B cell (primary cell): Measurements from ENCODE around the gene KCNQ5. TPM values are rescaled to one million over a fixed set of nuclear protein-coding genes. Genes with fewer than 3 reads are reported as not detected.

Experiments used
- ATAC-seq: fragments of 200-7000 bp; cut with Tn5 transposase; one replicate; pipeline ENCODE4 v1.10.0; 2021; ENCODE audit warnings: low read depth, mild to moderate bottlenecking, moderate number of reproducible peaks, moderate library complexity
- CTCF ChIA-PET: fragments of 350-600 bp; sonication (Branson Sonifier 250); formaldehyde crosslinking; loops from one replicate; lab custom pipeline; 2021; ENCODE audit warnings: antibody characterized with exemption, inconsistent platforms; lab: Charles Lee
- POLR2A ChIA-PET: fragments of 350-600 bp; sonication (Branson Sonifier 250); formaldehyde crosslinking; loops from one replicate; lab custom pipeline; 2021; ENCODE audit warnings: antibody characterized with exemption; lab: Charles Lee
- DNase-seq: peaks from one replicate; pipeline ENCODE4 v3.0.0; 2013
- H2AFZ ChIP-seq: 2 replicates; pipeline ENCODE4 v1.6.1; 2012; ENCODE audit warnings: mild to moderate bottlenecking, low read depth, low read length; ENCODE audit not compliant: insufficient read depth, poor library complexity, severe bottlenecking
- H3K27ac ChIP-seq, 2 donors: 1 replicate in 1 of 2; 2 replicates in 1 of 2; pipeline ENCODE4 v1.5.1; 2012 to 2013; ENCODE audit warnings: low read length in 2 of 2, mild to moderate bottlenecking in 2 of 2, moderate library complexity in 1 of 2
- H3K27me3 ChIP-seq, 4 experiments: fragments of 200-600 bp in 1 of 4; sonication (generic) in 1 of 4; replicated peaks in 1 of 4; 1 replicate in 2 of 4; 2 replicates in 2 of 4; pipeline versions ENCODE4 v1.6.1 to v1.7.0; 2013 to 2016; ENCODE audit warnings: low read length in 3 of 4, mild to moderate bottlenecking in 2 of 4, mixed read lengths in 1 of 4, moderate library complexity in 1 of 4; ENCODE audit not compliant: insufficient read depth in 4 of 4, control insufficient read depth in 3 of 4; ENCODE audit errors: control extremely low read depth in 1 of 4
- H3K36me3 ChIP-seq, 2 experiments: replicated peaks in 1 of 2; 1 replicate in 1 of 2; 2 replicates in 1 of 2; pipeline versions ENCODE4 v1.6.1 to v1.7.1; 2013; ENCODE audit warnings: low read length in 1 of 2; ENCODE audit not compliant: insufficient read depth in 2 of 2, control insufficient read depth in 1 of 2; ENCODE audit errors: control extremely low read depth in 1 of 2, extremely low read depth in 1 of 2
- H3K4me1 ChIP-seq, 2 donors: fragments of 200-600 bp in 1 of 2; sonication (generic) in 1 of 2; 1 replicate in 1 of 2; 2 replicates in 1 of 2; pipeline versions ENCODE4 v1.5.1 to v1.6.1; 2013 to 2017; ENCODE audit warnings: low read length in 2 of 2; ENCODE audit not compliant: control insufficient read depth in 2 of 2, insufficient read depth in 2 of 2
- H3K4me2 ChIP-seq: replicated peaks from 2 replicates; pipeline ENCODE3; 2012; ENCODE audit warnings: mild to moderate bottlenecking, low read depth, low read length; ENCODE audit not compliant: poor library complexity, severe bottlenecking
- H3K4me3 ChIP-seq, 5 experiments: fragments of 200-600 bp in 1 of 5; sonication (generic) in 1 of 5; 1 replicate in 3 of 5; 2 replicates in 2 of 5; pipeline versions ENCODE4 v1.5.1 to v1.7.0; 2011 to 2016; ENCODE audit warnings: low read length in 4 of 5, mild to moderate bottlenecking in 4 of 5, low read depth in 2 of 5, control low read depth in 1 of 5, moderate library complexity in 1 of 5; ENCODE audit not compliant: insufficient read depth in 1 of 5; ENCODE audit errors: control extremely low read depth in 1 of 5, extremely low read depth in 1 of 5
- H3K79me2 ChIP-seq: fragments of 200-600 bp; sonication (generic); one replicate; pipeline ENCODE4 v1.6.0; 2016; ENCODE audit warnings: low read length; ENCODE audit not compliant: control insufficient read depth, insufficient read depth
- H3K9ac ChIP-seq: fragments of 200-600 bp; sonication (generic); 2 replicates; pipeline ENCODE4 v1.6.1; 2017; ENCODE audit warnings: mild to moderate bottlenecking, low read length, moderate library complexity
- H3K9me3 ChIP-seq, 3 donors: one replicate each; pipeline versions ENCODE4 v1.6.1 to v1.7.1; 2013; ENCODE audit warnings: low read length in 2 of 3; ENCODE audit not compliant: control insufficient read depth in 2 of 3, insufficient read depth in 1 of 3; ENCODE audit errors: control extremely low read depth in 1 of 3
- H4K20me1 ChIP-seq: 2 replicates; pipeline ENCODE4 v1.6.0; 2012; ENCODE audit warnings: mild to moderate bottlenecking, low read length; ENCODE audit not compliant: insufficient read depth, control insufficient read depth, poor library complexity, severe bottlenecking
- H3K27ac Mint-ChIP-seq: one replicate; pipeline ENCODE4 v1.8.0; 2021; ENCODE audit warnings: mixed read lengths
- H3K27me3 Mint-ChIP-seq: one replicate; pipeline ENCODE4 v1.8.0; 2021; ENCODE audit warnings: mixed read lengths
- H3K4me1 Mint-ChIP-seq: one replicate; pipeline ENCODE4 v1.8.0; 2021; ENCODE audit warnings: mixed read lengths
- H3K4me3 Mint-ChIP-seq: one replicate; pipeline ENCODE4 v1.8.0; 2021; ENCODE audit warnings: mixed read lengths
- H3K9me3 Mint-ChIP-seq: one replicate; pipeline ENCODE4 v1.8.0; 2022; ENCODE audit warnings: mixed read lengths; ENCODE audit not compliant: insufficient read depth
- CTCF ChIP-seq: fragments of 200-600 bp; IDR thresholded peaks from one replicate; pipeline ENCODE4 v1.8.0; 2022; ENCODE audit warnings: antibody characterized with exemption, mild to moderate bottlenecking
- EZH2 ChIP-seq: IDR thresholded peaks from 2 replicates; pipeline ENCODE4 v1.6.1; 2012; ENCODE audit warnings: borderline replicate concordance, low read depth, mild to moderate bottlenecking, moderate library complexity, low read length; ENCODE audit not compliant: insufficient read depth, poor library complexity, severe bottlenecking
- WGBS: methylation state at CpG from one replicate; pipeline ENCODE4 v1.1.5; 2013; ENCODE audit warnings: missing lambda C conversion rate; ENCODE audit not compliant: insufficient coverage; 5-methylcytosine and 5-hydroxymethylcytosine counted together
- intact Hi-C: fragments of 100-400 bp; cut with micrococcal nuclease; formaldehyde crosslinking; loops from one replicate; pipeline ENCODE4 v1.10.0; 2022
- polyA plus RNA-seq: library from polyadenylated mRNA; depleted of rRNA; stranded (reverse); fragments of >200 nt; gene quantifications from 2 replicates; pipeline ENCODE4 v1.2.3, GENCODE V29; 2012
- total RNA-seq, 2 donors: library from RNA; stranded (reverse); fragments of 120-200 nt in 1 of 2; gene quantifications; 1 replicate in 1 of 2; 2 replicates in 1 of 2; pipeline versions ENCODE4 v1.2.3 to v1.2.4, GENCODE V29; 2013 to 2022

KCNQ5 gene
- total and polyA plus RNA-seq, 2 donors (not counting 1 experiment from before 2014, with no cell fraction given), result 2.3 to 9.4 TPM

- H3K27ac ChIP-seq, result no peak overlapping the region
- no peak overlapping the region for H2AFZ ChIP-seq
- H3K9ac ChIP-seq, result no peak overlapping the region
- Mint-ChIP-seq H3K27ac (no peak overlapping the region), H3K9me3 (no peaks in the 10 kb centered on the region), H3K27me3 (peaks cover 5% of the 10 kb centered on the region), H3K4me1 (no peaks in the 10 kb centered on the region), H3K4me3 (no peak overlapping the region)
- H3K4me2 ChIP-seq, result no peak overlapping the region
- peaks cover 0 to 5% (median 0%) of the 10 kb centered on the region in 3 donors for H3K9me3 ChIP-seq
- DNase-seq, result no peak
- intact Hi-C loops, result no loop called here
- H3K79me2 ChIP-seq, result no peaks in the 10 kb centered on the region
- POLR2A ChIA-PET, result no interaction called here
- no peak for TF ChIP-seq CTCF
- TF ChIP-seq EZH2, result no peak
- H3K4me3 ChIP-seq, result no peak overlapping the region
- peaks cover 0 to 3% (median 0%) of the 10 kb centered on the region in 4 experiments for H3K27me3 ChIP-seq
- ATAC-seq, result no peak
- CTCF ChIA-PET, result interaction anchor here (0.6 kb wide), 1 partner anchor 54 kb away, joined by 3 read pairs; no protein-coding TSS in a partner anchor
- H3K36me3 ChIP-seq, result no peaks in the 10 kb centered on the region
- no peaks in the 10 kb centered on the region for H3K4me1 ChIP-seq
- H4K20me1 ChIP-seq, result no peaks in the 10 kb centered on the region
- WGBS, result 82% methylated on average over 1 of the region's 4 CpGs
Measured at GRCh38 chr6:73204252-73204651, 582.4 kb downstream of the KCNQ5 start.

- H3K9me3 Mint-ChIP-seq, result no peaks in the 10 kb centered on the region
Measured at GRCh38 chr6:73207221-73207837, 585.5 kb downstream of the KCNQ5 start.

More at GRCh38 chr6:73207221-73207837, 585.5 kb downstream of the KCNQ5 start:
- H3K27me3 Mint-ChIP-seq, result peaks cover 5% of the 10 kb centered on the region
- Histone ChIP-seq H3K27me3 (peaks cover 0 to 3% (median 0%) of the 10 kb centered on the region in 4 experiments), H3K4me2 (no peak overlapping the region), H3K79me2 (no peaks in the 10 kb centered on the region), H3K9ac (no peak overlapping the region), H3K27ac (no peak overlapping the region), H3K4me1 (no peaks in the 10 kb centered on the region), H3K36me3 (no peaks in the 10 kb centered on the region), H3K4me3 (no peak overlapping the region), H4K20me1 (no peaks in the 10 kb centered on the region), H3K9me3 (peaks cover 0 to 5% (median 0%) of the 10 kb centered on the region in 3 donors), H2AFZ (no peak overlapping the region)
- TF ChIP-seq CTCF (no peak), EZH2 (no peak)
- 78% methylated on average over 1 of the region's 3 CpGs for WGBS
- POLR2A ChIA-PET, result no interaction called here
- intact Hi-C loops, result no loop called here
- CTCF ChIA-PET, result no interaction called here
- DNase-seq (no peak), ATAC-seq (no peak)
- H3K27ac Mint-ChIP-seq, result no peak overlapping the region
- no peaks in the 10 kb centered on the region for H3K4me1 Mint-ChIP-seq
- H3K4me3 Mint-ChIP-seq, result no peak overlapping the region
